Measurements from ENCODE around the gene CBX5.
"Not testable (repeated sequence)": the region's sequence is repeated elsewhere in the genome, so short reads cannot be mapped to it uniquely, and the experiment has no call there.

Gene CBX5

DNA sequence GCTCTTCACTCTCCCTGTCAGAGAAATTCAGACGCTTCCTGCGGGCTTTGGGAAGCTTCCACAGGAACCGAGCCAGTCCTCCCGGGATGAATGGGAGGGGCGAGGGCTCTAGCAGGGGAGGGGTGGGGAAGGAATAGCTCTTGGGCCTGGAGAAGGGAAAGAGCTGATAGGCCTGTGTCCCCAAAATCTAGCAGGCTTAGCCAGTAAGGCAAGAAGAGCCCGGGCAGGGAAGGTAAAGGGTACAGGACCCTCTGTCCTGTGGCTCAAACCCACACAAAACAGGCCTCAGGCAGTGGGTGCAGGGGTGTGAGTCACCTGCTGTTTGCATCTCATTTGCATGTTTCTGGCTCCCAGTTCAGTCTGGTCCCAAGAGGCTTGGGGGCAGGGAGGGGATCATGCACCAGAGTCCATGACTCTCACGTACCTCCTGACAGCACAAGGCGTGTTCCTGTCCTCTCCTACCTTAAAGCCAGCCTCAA lies 82.5 kb downstream of the CBX5 start:
- DNase-seq (ENCODE audit: low read depth in 2 of 2) = peak in 1 of 2 experiments; percentile 14

DNA sequence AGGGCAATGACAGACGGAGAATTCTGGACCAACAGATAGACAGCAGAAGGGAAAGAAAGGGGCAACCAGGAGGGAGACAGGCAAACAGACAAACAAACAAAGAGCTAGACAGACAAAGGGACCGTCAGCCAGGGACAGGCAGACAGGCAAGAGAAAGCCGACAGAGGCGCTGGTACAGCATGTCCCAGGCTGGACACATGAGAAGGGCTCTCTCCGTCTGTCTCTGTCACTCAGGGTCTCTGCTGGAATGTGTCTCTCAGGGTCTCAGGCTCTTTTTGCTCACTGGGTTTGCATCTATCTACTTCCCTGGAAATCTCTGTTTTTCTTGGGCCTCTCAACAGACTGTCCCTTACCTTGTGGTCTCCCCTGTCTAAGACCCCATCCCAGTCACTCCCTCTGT lies 82.9 kb downstream of the CBX5 start:
- no peak for DNase-seq (ENCODE audit: low read depth in 2 of 2)

DNA sequence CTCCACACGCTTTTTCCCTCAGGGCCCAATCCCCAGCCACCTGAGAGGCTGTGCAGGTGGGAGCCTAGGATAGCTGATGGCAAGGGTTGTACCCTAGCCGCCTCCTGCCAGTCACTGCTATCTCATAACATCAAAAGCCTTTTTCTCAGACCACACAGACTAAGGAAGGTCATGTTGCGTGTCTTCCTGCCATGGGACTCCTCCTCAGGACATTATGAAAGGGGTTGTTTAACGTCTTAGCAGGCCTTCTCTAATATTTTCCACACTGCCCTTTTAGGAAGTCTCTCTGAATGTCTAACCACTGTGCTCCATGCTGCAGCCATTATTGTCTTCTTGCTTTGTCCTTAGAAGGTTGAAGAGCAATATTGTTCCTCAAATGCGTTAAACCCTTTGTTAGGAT lies 83.5 kb downstream of the CBX5 start:
- DNase-seq (ENCODE audit: low read depth in 2 of 2) = no peak

DNA sequence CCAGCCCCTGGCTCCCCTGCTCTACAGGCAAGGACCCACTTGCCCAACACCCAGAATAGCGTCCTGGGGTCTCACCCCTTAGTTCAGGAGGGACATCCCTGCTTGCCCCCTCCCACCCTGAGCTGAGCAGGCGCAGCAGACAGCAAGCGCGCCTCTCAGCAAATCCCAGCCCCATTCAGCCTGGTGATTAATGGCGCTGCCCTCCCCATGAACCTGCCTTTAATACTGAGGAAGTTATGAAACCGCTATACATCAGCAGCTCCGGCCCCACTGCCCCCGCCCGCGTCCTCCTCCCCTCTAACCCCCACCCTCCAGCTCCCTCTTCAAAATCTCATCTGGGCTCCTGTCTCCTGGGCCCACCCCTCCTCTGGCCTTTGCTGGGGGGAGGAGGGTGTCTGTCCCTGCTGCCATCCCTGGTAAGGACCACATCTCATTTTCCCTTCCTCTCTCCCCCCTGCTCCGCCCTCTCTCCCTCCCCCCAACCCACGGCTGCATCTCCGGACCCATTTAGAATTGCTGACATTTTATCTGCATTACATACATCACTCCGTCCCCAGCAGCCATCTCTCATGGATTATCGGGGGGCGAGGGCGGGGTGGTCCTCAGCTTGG lies 84.1 kb downstream of the CBX5 start:
- DNase-seq (ENCODE audit: low read depth in 2 of 2) = peak in 1 of 2 experiments; percentile 40

DNA sequence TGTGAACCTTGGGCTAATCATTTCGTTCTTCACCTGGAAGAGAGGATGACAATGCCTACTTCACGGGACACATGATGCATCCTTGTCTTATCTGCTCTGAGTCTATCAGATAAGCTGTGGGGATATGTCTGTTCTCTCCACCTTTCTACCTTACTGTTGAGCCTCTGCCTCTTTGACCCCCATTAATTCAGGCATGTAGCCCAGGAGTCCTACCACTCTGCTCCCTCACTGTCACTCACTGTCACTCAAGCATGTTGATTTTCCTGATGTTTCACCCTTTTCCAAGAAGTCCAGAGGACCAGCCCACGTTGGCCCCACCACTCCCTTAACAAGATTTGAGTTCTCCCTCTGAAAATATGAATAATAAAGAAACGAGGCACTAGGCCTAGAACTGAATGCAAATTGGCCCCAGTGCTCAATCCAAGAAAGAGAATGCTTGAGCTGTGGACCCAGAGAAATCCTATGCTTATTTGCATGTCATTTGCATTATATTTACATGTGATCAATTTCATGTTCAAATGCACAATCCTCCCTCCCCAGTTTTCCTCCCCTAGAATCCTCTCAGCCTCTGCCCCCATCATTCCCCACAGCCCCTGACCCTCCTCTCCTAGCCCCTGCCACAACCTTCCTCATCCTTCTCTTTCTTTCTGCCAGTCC lies 84.7 kb downstream of the CBX5 start:
- no peak for DNase-seq (ENCODE audit: low read depth in 2 of 2)

DNA sequence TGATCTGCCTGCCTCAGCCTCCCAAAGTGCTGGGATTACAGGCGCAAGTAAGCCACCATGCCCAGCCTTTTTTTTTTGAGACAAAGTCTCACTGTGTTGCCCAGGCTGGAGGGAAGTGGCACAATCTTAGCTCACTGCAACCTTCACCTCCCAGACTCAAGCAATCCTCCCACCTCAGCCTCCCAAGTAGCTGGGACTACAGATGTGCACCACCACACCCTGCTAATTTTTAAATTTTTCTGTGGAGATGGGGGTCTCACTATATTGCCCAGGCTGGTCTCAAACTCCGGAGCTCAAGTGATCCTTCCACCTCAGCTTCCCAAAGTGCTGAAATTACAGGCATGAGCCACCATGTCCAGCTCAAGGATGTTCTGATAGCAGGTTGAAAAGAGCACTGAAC lies 85.3 kb downstream of the CBX5 start:
- DNase-seq (ENCODE audit: low read depth in 2 of 2) = not testable (repeated sequence)

DNA sequence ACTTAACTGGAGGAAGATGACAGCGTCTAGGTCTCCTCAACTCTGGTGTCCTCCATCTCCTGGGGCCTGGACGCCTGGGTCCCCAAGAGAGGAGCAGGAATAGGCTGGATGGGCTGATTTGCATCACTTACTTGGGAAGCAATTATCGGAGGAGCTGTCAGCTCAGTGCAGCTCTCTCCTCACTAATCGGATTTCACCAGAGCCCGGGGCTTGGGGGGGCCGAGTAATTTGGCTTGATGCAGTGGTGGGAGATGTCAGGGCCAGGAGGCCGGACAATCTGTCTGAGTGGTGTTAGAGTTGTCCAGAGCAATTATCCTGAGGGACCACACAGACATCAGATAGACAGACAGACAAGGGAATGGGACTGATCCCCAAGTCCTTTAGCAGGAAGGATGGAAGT lies 86.5 kb downstream of the CBX5 start:
- no peak for DNase-seq (ENCODE audit: low read depth in 2 of 2)

DNA sequence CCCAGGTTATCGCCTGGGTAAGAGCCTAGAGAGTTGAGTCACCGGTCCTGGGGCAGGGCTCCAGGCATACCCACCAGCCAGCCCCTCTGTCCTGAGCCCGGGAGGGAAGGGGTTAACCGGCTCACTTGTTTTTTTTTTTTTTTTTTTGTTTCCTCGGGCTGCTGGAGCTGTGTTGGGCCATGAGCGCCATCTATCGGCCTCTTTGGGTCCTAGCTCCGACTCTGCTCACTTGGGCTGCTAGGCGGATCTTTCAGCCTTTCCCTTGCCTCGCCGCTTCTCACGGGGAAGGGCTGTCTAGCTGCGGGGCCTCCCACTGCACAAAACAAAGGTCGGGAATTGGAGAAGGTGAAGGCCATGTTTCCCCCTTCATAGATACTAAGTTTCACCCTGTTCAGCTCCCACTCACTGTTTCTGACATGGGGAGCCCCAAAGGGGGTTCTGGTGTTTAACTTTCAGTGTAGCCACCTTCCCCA lies 88.3 kb downstream of the CBX5 start:
- DNase-seq (ENCODE audit: low read depth in 2 of 2) = peak; percentile 58 to 65

DNA sequence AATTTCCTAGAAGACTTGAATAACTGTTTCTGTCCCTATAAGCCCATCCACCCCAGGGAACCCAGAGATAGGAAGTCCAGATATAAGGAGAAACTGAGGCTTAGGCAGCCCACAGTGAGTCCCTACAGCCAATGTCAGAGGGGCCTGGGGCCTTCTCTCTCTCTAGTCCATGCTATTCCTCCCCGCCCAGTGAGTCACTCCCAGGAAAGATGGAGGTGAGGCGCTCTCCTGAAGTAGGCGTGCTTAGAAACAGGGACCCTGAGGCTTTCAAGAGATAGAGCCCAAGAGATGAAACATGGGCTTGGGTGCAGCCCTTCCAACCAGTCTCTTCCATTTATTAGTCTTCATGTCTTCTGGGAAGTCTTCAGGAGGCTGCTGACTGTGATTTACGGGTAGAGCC lies 88.8 kb downstream of the CBX5 start:
- no peak for DNase-seq (ENCODE audit: low read depth in 2 of 2)

DNA sequence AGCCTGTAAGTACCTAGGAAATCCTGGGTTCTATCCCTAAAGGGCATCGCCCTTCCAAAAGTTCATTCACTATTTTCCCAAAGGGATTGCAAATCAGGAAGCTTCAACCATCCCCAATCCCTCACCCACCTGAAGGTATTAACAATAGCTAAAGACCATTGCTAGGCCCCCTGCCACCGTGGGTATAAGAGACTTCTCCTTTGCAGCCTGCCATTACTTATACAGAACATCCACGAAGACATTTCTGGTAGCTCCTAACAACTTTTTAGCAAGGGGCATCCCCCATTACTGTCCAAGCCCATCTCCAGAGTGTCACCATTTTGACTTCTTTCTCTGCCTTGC lies 90.8 kb downstream of the CBX5 start:
- DNase-seq (ENCODE audit: low read depth in 2 of 2) = no peak

DNA sequence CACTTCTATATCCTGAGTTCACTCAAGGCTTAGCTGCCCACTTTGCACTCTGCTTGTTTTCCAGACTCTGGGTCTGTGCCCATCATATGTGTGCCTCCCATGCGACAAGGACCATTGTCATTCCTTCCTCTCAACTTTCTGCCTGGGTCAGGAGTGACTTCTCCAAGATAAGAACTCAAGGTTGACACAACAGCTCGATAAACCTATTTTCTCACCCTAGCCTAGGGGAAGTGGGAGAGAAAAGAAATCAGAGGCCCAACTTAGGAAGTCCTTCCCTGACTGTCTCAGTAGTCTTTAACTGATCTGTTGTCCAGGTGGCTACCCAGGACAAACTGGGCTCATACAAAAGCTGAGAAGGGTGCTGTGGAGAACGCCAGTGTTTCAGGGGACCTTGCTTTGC lies 92.8 kb downstream of the CBX5 start:
- no peak for DNase-seq (ENCODE audit: low read depth in 2 of 2)

DNA sequence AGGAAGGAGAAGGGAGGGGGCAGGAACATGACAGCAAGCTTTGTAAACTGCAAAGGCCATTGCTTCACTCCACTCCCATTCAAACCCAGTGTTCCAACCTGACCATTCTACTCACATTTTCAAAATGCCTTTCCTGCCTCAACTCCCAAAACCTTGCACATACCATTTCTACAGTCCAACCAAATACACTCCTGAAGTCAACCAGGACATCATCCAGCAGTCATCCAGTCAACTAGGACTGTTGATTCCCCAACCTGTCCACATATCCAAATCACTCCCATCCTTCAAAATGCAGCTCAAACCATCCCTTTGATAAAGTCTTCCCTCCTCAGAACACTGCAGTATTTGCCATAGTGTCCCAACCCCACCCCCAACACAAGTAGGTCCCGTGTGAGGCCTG lies 94.0 kb downstream of the CBX5 start:
- DNase-seq (ENCODE audit: low read depth in 2 of 2) = no peak

DNA sequence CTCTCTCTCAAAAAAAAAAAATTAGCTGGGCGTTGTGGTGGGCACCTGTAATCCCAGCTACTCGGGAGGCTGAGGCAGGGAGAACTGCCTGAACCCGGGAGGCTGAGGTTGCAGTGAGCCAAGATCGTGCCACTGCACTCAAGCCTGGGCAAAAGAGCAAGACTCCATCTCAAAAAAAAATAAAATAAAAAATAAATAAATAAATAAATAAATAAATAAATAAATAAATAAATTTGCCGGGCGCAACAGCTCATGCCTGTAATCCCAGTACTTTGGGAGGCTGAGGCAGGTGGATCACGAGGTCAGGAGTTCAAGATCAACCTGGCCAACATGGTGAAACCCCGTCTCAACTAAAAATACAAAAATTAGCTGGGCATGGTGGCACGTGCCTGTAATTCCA lies 94.6 kb downstream of the CBX5 start:
- DNase-seq (ENCODE audit: low read depth in 2 of 2) = not testable (repeated sequence)

DNA sequence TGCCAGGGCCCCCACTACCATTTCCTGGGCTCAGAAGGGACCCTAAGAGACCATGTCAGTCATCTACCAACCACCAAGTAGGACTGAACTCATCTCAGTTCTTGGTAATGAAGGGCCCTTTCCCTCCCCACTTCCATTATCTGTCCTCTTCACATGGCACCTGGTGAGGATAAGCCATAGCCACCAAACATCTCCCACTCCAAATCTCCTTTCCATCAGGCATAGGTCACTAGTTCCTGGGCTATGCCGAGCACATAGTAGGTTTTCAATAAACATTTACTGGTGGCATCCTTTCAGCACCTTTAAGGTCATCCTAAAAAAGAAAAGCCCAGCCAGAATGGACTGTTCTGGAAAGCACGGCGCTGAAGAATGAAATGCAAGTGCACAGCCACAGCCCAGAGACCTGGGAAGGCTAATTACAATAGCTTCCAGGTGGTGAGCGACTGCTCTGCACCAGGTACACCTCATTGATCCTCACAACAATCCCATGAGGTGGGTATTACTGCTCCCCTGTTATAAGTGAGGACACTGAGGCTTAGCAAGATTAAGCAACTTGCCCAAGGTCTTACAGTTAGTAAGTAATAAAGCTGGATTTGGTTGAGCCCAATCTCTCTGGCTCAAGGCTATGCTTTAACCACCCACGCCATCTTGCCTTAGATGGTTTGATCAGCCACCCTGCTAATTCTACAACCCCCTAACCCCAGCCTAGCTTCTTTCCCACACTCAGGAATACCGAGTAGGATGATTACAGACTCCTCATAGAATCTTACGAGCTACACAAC lies 95.7 kb downstream of the CBX5 start:
- DNase-seq (ENCODE audit: low read depth in 2 of 2) = no peak

DNA sequence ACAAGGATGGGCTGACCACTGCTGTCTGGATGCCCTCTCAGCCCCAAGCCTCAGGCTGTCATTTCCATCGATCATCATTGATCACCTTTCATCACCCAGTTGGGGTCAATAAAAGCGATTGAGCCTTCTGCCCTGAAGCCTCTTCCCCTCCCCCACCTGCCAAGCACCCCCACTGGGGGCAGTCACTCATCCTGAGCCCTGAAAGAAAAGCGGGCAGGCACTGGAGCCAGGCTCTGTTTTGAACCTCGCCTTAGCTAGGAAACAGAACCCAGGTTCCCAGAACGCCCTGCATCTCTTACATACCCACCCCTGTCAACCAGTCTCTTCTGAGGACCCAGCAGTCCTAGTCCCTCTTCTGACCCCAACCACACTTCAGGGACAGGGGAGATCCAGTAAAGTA lies 96.9 kb downstream of the CBX5 start:
- no peak for DNase-seq (ENCODE audit: low read depth in 2 of 2)

DNA sequence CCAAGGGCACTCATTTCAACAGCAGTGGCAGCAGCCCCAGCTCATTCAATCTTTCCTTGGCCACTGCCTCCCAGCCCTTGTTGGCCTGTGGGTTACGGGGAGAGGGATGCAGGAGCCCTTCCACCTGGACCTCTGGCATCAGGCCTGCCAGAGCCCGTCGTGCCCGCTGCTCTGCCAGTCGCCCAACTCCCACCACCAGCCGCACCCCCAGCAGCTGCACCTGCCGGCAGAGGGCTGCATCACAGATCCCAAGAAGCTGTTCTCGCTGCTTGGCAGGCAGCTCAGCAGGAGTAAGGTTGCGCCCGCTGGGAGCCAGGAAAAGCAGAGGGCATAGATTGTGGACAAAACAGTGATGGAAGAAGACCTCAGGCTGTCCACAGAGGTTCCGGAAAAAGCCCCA lies 97.8 kb downstream of the CBX5 start:
- no peak for DNase-seq (ENCODE audit: low read depth in 2 of 2)
